Neuronal stem cell (in vitro differentiated cells): ENCODE data around the gene SF3B2.

Source experiments
- DNase-seq: peaks from one replicate; pipeline ENCODE4 v3.0.0-alpha.2; 2013; ENCODE audit warnings: low spot score
- H2AFZ ChIP-seq: one replicate; pipeline ENCODE4 v1.6.1; 2013; ENCODE audit warnings: mild to moderate bottlenecking, low read length, inconsistent platforms
- H2AK5ac ChIP-seq: 2 replicates; pipeline ENCODE4 v1.6.1; 2013; ENCODE audit warnings: low read depth, mild to moderate bottlenecking, inconsistent platforms, low read length, moderate library complexity, mixed read lengths
- H2BK120ac ChIP-seq: 2 replicates; pipeline ENCODE4 v1.6.1; 2013; ENCODE audit warnings: low read depth, mild to moderate bottlenecking, inconsistent platforms, low read length, moderate library complexity, mixed read lengths
- H2BK12ac ChIP-seq: one replicate; pipeline ENCODE4 v1.6.1; 2013; ENCODE audit warnings: low read length, inconsistent platforms
- H2BK15ac ChIP-seq: 2 replicates; pipeline ENCODE4 v1.6.1; 2013; ENCODE audit warnings: mild to moderate bottlenecking, low read length, inconsistent platforms, mixed read lengths
- H2BK5ac ChIP-seq: one replicate; pipeline ENCODE4 v1.6.1; 2013; ENCODE audit warnings: inconsistent platforms, mild to moderate bottlenecking, low read length, moderate library complexity
- H3K14ac ChIP-seq: one replicate; pipeline ENCODE4 v1.6.1; 2013; ENCODE audit warnings: low read length, inconsistent platforms
- H3K18ac ChIP-seq: 2 replicates; pipeline ENCODE4 v1.6.1; 2013; ENCODE audit warnings: low read length, inconsistent platforms
- H3K23ac ChIP-seq: 2 replicates; pipeline ENCODE4 v1.6.1; 2013; ENCODE audit warnings: low read depth, mild to moderate bottlenecking, mixed read lengths, low read length, inconsistent platforms; ENCODE audit not compliant: poor library complexity
- H3K27ac ChIP-seq: replicated peaks from 3 replicates; pipeline ENCODE4 v1.5.1; 2013; ENCODE audit warnings: low read length, inconsistent platforms
- H3K27me3 ChIP-seq, 3 experiments: 2 replicates each; pipeline ENCODE4 v1.6.1; 2013; ENCODE audit warnings: low read length in 3 of 3, mild to moderate bottlenecking in 2 of 3, inconsistent platforms in 1 of 3, low read depth in 1 of 3, mixed read lengths in 1 of 3, moderate library complexity in 1 of 3; ENCODE audit not compliant: control insufficient read depth in 3 of 3, insufficient read depth in 3 of 3
- H3K36me3 ChIP-seq, 2 donors: replicated peaks in 1 of 2; 2 replicates each; pipeline ENCODE4 v1.6.1; 2013; ENCODE audit warnings: low read length in 2 of 2; ENCODE audit not compliant: control insufficient read depth in 2 of 2, insufficient read depth in 2 of 2
- H3K4ac ChIP-seq: 2 replicates; pipeline ENCODE4 v1.6.1; 2013; ENCODE audit warnings: inconsistent platforms, mild to moderate bottlenecking, low read length, moderate library complexity
- H3K4me1 ChIP-seq, 2 donors: 1 replicate in 1 of 2; 2 replicates in 1 of 2; pipeline ENCODE4 v1.6.1; 2013; ENCODE audit warnings: low read length in 2 of 2, low read depth in 1 of 2; ENCODE audit not compliant: control insufficient read depth in 2 of 2, insufficient read depth in 1 of 2
- H3K4me2 ChIP-seq: one replicate; pipeline ENCODE4 v1.6.1; 2013; ENCODE audit warnings: mild to moderate bottlenecking, low read length, inconsistent platforms; ENCODE audit not compliant: insufficient read depth, poor library complexity, severe bottlenecking
- H3K4me3 ChIP-seq, 2 donors: 2 replicates each; pipeline ENCODE4 v1.5.1; 2013; ENCODE audit warnings: low read length in 2 of 2, mild to moderate bottlenecking in 2 of 2, inconsistent platforms in 1 of 2, moderate library complexity in 1 of 2
- H3K79me1 ChIP-seq: one replicate; pipeline ENCODE4 v1.6.1; 2013; ENCODE audit warnings: low read depth, mild to moderate bottlenecking, inconsistent platforms, low read length, moderate library complexity
- H3K9ac ChIP-seq: one replicate; pipeline ENCODE4 v1.6.1; 2013; ENCODE audit warnings: mild to moderate bottlenecking, low read depth, low read length, inconsistent platforms; ENCODE audit not compliant: poor library complexity
- H3K9me3 ChIP-seq, 2 donors: replicated peaks in 1 of 2; 2 replicates each; pipeline versions ENCODE3 to v1.6.1; 2013; ENCODE audit warnings: low read length in 2 of 2, mild to moderate bottlenecking in 2 of 2, inconsistent platforms in 1 of 2, low read depth in 1 of 2, mixed read lengths in 1 of 2, moderate library complexity in 1 of 2; ENCODE audit not compliant: control insufficient read depth in 2 of 2, insufficient read depth in 1 of 2
- H4K8ac ChIP-seq: one replicate; pipeline ENCODE4 v1.6.1; 2013; ENCODE audit warnings: low read depth, mild to moderate bottlenecking, inconsistent platforms, low read length, moderate library complexity
- H4K91ac ChIP-seq: one replicate; pipeline ENCODE4 v1.6.1; 2013; ENCODE audit warnings: low read length, low read depth, mild to moderate bottlenecking, inconsistent platforms; ENCODE audit not compliant: poor library complexity
- WGBS, 2 donors: extraction: QIAGEN DNeasy Blood & Tissue Kit; methylation state at CpG; one replicate each; pipeline ENCODE4 v1.1.7; 2013; ENCODE audit warnings: missing lambda C conversion rate in 2 of 2, mixed read lengths in 1 of 2; ENCODE audit not compliant: insufficient read length in 2 of 2, insufficient replicate concordance in 1 of 2; ENCODE audit errors: extremely low coverage in 2 of 2; 5-methylcytosine and 5-hydroxymethylcytosine counted together

SF3B2 gene

GRCh38 chr11:66116576-66117361 is 64.6 kb downstream of the SF3B2 start:
- Histone ChIP-seq H2BK15ac (no peak overlapping the region), H3K4ac (no peak overlapping the region), H2BK12ac (no peak overlapping the region), H3K14ac (no peak overlapping the region), H3K27ac (no peak overlapping the region), H2BK5ac (no peak overlapping the region), H3K23ac (no peak overlapping the region), H3K36me3 (no peaks in the 10 kb centered on the region), H3K9ac (no peak overlapping the region), H4K8ac (no peak overlapping the region), H2AFZ (no peak overlapping the region), H3K4me3 (no peak overlapping the region), H3K4me1 (peaks cover 14 to 38% of the 10 kb centered on the region in 2 donors), H2BK120ac (no peak overlapping the region), H3K9me3 (no peaks in the 10 kb centered on the region), H3K79me1 (no peaks in the 10 kb centered on the region), H4K91ac (no peak overlapping the region), H3K18ac (no peak overlapping the region), H3K27me3 (no peaks in the 10 kb centered on the region), H2AK5ac (no peak overlapping the region), H3K4me2 (no peak overlapping the region)
- no peak for DNase-seq
- WGBS, 2 donors: no CpG with 5 or more reads among the region's 7 CpGs

- WGBS, 2 donors: no CpG with 5 or more reads among the region's 3 CpGs
- no peaks in the 10 kb centered on the region for H3K79me1 ChIP-seq
- no peak for DNase-seq
- peaks cover 10 to 26% of the 10 kb centered on the region in 2 donors for H3K4me1 ChIP-seq
- no peak overlapping the region for H2AK5ac ChIP-seq
- H3K18ac ChIP-seq: no peak overlapping the region
- no peak overlapping the region for H3K9ac ChIP-seq
- H3K14ac ChIP-seq: no peak overlapping the region
- H3K27ac ChIP-seq: no peak overlapping the region
- no peaks in the 10 kb centered on the region for H3K27me3 ChIP-seq
- no peak overlapping the region for H4K91ac ChIP-seq
- H2BK15ac ChIP-seq: no peak overlapping the region
- no peak overlapping the region for H2BK120ac ChIP-seq
- H3K4ac ChIP-seq: no peak overlapping the region
- H3K4me2 ChIP-seq: no peak overlapping the region
- H3K4me3 ChIP-seq: no peak overlapping the region
- H3K36me3 ChIP-seq: no peaks in the 10 kb centered on the region
- H3K23ac ChIP-seq: no peak overlapping the region
- H4K8ac ChIP-seq: no peak overlapping the region
- no peaks in the 10 kb centered on the region for H3K9me3 ChIP-seq
- H2AFZ ChIP-seq: no peak overlapping the region
- no peak overlapping the region for H2BK5ac ChIP-seq
- H2BK12ac ChIP-seq: no peak overlapping the region
Measured at GRCh38 chr11:66118847-66119246, 66.7 kb downstream of the SF3B2 start.
